HG02642 (cell line): Measurements from ENCODE around the gene TRIM33.
"Not testable (repeated sequence)": the region's sequence is repeated elsewhere in the genome, so short reads cannot be mapped to it uniquely, and the experiment has no call there.

ENCODE experiments used
- ATAC-seq: cut with Tn5 transposase; IDR thresholded peaks from one replicate; pipeline ENCODE4 v1.9.1; 2021; ENCODE audit warnings: mild to moderate bottlenecking; ENCODE audit not compliant: unreplicated experiment, poor library complexity

TRIM33 gene

GRCh38 chr1:114512595-114513280, 1.7 kb upstream of the TRIM33 start:
- no peak for ATAC-seq

- ATAC-seq: peak; percentile 63
These were observed 550 bp downstream of the TRIM33 start for GRCh38 chr1:114510274-114511031.

GRCh38 chr1:114509596-114510273, 1.3 kb downstream of the TRIM33 start:
- ATAC-seq: no peak

GRCh38 chr1:114508386-114508898, 2.6 kb downstream of the TRIM33 start:
- no peak for ATAC-seq

- no peak for ATAC-seq
These were observed 3.5 kb downstream of the TRIM33 start for GRCh38 chr1:114507513-114507912.

- ATAC-seq: no peak
These were observed 5.8 kb downstream of the TRIM33 start for GRCh38 chr1:114505148-114505561.

- ATAC-seq: no peak
These were observed 7.0 kb downstream of the TRIM33 start for GRCh38 chr1:114503916-114504422.

- no peak for ATAC-seq
These were observed 8.9 kb downstream of the TRIM33 start for GRCh38 chr1:114502080-114502479.

- no peak for ATAC-seq
These were observed 11.5 kb downstream of the TRIM33 start for GRCh38 chr1:114499478-114499877.

GRCh38 chr1:114496089-114496488, 14.9 kb downstream of the TRIM33 start:
- no peak for ATAC-seq

- ATAC-seq: no peak
These were observed 15.5 kb downstream of the TRIM33 start for GRCh38 chr1:114495486-114495885.

- no peak for ATAC-seq
These were observed 18.0 kb downstream of the TRIM33 start for GRCh38 chr1:114492978-114493377.

GRCh38 chr1:114490274-114490693, 20.7 kb downstream of the TRIM33 start:
- no peak for ATAC-seq

- ATAC-seq: no peak
These were observed 22.3 kb downstream of the TRIM33 start for GRCh38 chr1:114488739-114489138.

GRCh38 chr1:114485286-114485685, 25.7 kb downstream of the TRIM33 start:
- ATAC-seq: no peak

- ATAC-seq: peak; percentile 84
These were observed 28.4 kb downstream of the TRIM33 start for GRCh38 chr1:114482585-114482984.

GRCh38 chr1:114479636-114480035, 31.4 kb downstream of the TRIM33 start:
- ATAC-seq: not testable (repeated sequence)

GRCh38 chr1:114479134-114479533, 31.9 kb downstream of the TRIM33 start:
- no peak for ATAC-seq

- ATAC-seq: no peak
These were observed 37.2 kb downstream of the TRIM33 start for GRCh38 chr1:114473796-114474195.

- ATAC-seq: no peak
These were observed 38.6 kb downstream of the TRIM33 start for GRCh38 chr1:114472408-114472807.

- ATAC-seq: no peak
These were observed 40.3 kb downstream of the TRIM33 start for GRCh38 chr1:114470681-114471080.
